K562 (cell line): ENCODE measurements around the gene DMD.

Experiments
- ARID3B ChIP-seq: fragments of 250-450 bp; sonication (Bioruptor Pico); IDR thresholded peaks from 2 replicates; pipeline ENCODE4 v1.4.0; 2020; ENCODE audit warnings: borderline replicate concordance
- CTCF ChIP-seq, 3 experiments: IDR thresholded peaks in 2 of 3; conservative IDR thresholded peaks in 1 of 3; 2 replicates each; pipeline ENCODE4 v1.5.1; 2011 to 2012; ENCODE audit warnings: low read length in 3 of 3, mild to moderate bottlenecking in 3 of 3, control low read depth in 2 of 3, improper control_type of control experiment in 1 of 3, inconsistent platforms in 1 of 3, low read depth in 1 of 3, mixed read lengths in 1 of 3, moderate library complexity in 1 of 3; ENCODE audit not compliant: insufficient read depth in 2 of 3
- MAFK ChIP-seq: IDR thresholded peaks from 2 replicates; pipeline ENCODE4 v1.6.1; 2011; ENCODE audit warnings: low read length, improper control_type of control experiment
- MECOM ChIP-seq: fragments of 250-450 bp; sonication (Bioruptor Pico); IDR thresholded peaks from 2 replicates; pipeline ENCODE4 v1.8.0; 2022; ENCODE audit warnings: inconsistent platforms
- NCOR1 ChIP-seq: fragments of 450-650 bp; IDR thresholded peaks from 2 replicates; pipeline ENCODE4 v1.6.1; 2016; ENCODE audit warnings: mild to moderate bottlenecking, moderate library complexity
- PTTG1 ChIP-seq: fragments of 450-650 bp; IDR thresholded peaks from 2 replicates; pipeline ENCODE4 v1.6.1; 2016; ENCODE audit warnings: low read depth, mild to moderate bottlenecking, missing genetic modification characterization, missing compliant biosample characterization
- RAD21 ChIP-seq, 2 experiments: fragments of 250-450 bp in 1 of 2; fragments of 450-650 bp in 1 of 2; sonication (Bioruptor Pico) in 1 of 2; formaldehyde crosslinking in 1 of 2; IDR thresholded peaks in 1 of 2; conservative IDR thresholded peaks in 1 of 2; 2 replicates each; pipeline versions ENCODE4 v1.4.0 to v1.8.0; 2020 to 2022; ENCODE audit warnings: mild to moderate bottlenecking in 2 of 2, moderate library complexity in 1 of 2
- SMARCC2 ChIP-seq: fragments of 450-650 bp; IDR thresholded peaks from 2 replicates; pipeline ENCODE4 v1.6.1; 2017; ENCODE audit warnings: antibody characterized with exemption, moderate library complexity, mild to moderate bottlenecking, low read depth
- TCF7L2 ChIP-seq: fragments of 150-350 bp; IDR thresholded peaks from 2 replicates; pipeline ENCODE4 v1.6.1; 2016; ENCODE audit warnings: low read depth, mild to moderate bottlenecking, low read length, moderate library complexity
- ZFP91 ChIP-seq: sonication (generic); formaldehyde crosslinking; IDR thresholded peaks from 2 replicates; pipeline ENCODE4 v1.8.0; 2022; ENCODE audit warnings: mild to moderate bottlenecking, missing genetic modification reagents

- no peak for TF ChIP-seq ZFP91 (CRISPR knock-in tag)
- no peak for TF ChIP-seq TCF7L2
- TF ChIP-seq CTCF (IDR thresholded peaks at IDR 0.05 in 2 of 3, conservative IDR thresholded peaks at IDR 0.05 in 1 of 3; ENCODE audit: insufficient read depth in 2 of 3, low read depth in 1 of 3, low read length in 3 of 3): no peak
- TF ChIP-seq NCOR1: no peak
- TF ChIP-seq MECOM: no peak
- TF ChIP-seq SMARCC2: no peak
- no peak for TF ChIP-seq ARID3B (CRISPR knock-in tag)
- no peak for TF ChIP-seq PTTG1 (tag)
- no peak for TF ChIP-seq RAD21 (CRISPR knock-in tag; conservative IDR thresholded peaks at IDR 0.05 in 1 of 2, IDR thresholded peaks at IDR 0.05 in 1 of 2)
- no peak for TF ChIP-seq MAFK
These were observed 422.4 kb downstream of the DMD start for GRCh38 chrX:32788936-32789335.
